HG02981 (cell line): ENCODE results near the gene RACK1.
"Not testable (repeated sequence)": the region's sequence is repeated elsewhere in the genome, so short reads cannot be mapped to it uniquely, and the experiment has no call there.

Source experiments
- ATAC-seq: cut with Tn5 transposase; IDR thresholded peaks from one replicate; pipeline ENCODE4 v1.9.1; 2021; ENCODE audit warnings: mild to moderate bottlenecking, moderate library complexity; ENCODE audit not compliant: unreplicated experiment

RACK1 gene

GRCh38 chr5:181243564-181244343 is at the start of gene RACK1:
RACK1 (minus strand) TSS chr5:181243906; CDS start chr5:181243800, 106 bp downstream.
- ATAC-seq: peak; percentile 65

GRCh38 chr5:181287331-181287730 is 43.6 kb upstream of the RACK1 start:
- ATAC-seq: peak; percentile 77

- not testable (repeated sequence) for ATAC-seq
Measured at GRCh38 chr5:181285962-181286705, 42.4 kb upstream of the RACK1 start.

GRCh38 chr5:181283841-181284755 is 40.4 kb upstream of the RACK1 start:
- not testable (repeated sequence) for ATAC-seq

- ATAC-seq: no peak
Measured at GRCh38 chr5:181283347-181283746, 39.6 kb upstream of the RACK1 start.

- no peak for ATAC-seq
Measured at GRCh38 chr5:181282874-181283273, 39.2 kb upstream of the RACK1 start.

GRCh38 chr5:181282415-181282814 is 38.7 kb upstream of the RACK1 start:
- not testable (repeated sequence) for ATAC-seq

GRCh38 chr5:181281984-181282316 is 38.2 kb upstream of the RACK1 start:
- no peak for ATAC-seq

- ATAC-seq: no peak
Measured at GRCh38 chr5:181281077-181281983, 37.6 kb upstream of the RACK1 start.

GRCh38 chr5:181280251-181280762 is 36.6 kb upstream of the RACK1 start:
- ATAC-seq: no peak

- ATAC-seq: not testable (repeated sequence)
Measured at GRCh38 chr5:181273433-181273744, 29.7 kb upstream of the RACK1 start.

GRCh38 chr5:181271081-181271480 is 27.4 kb upstream of the RACK1 start:
- no peak for ATAC-seq

GRCh38 chr5:181267907-181268306 is 24.2 kb upstream of the RACK1 start:
- not testable (repeated sequence) for ATAC-seq

- not testable (repeated sequence) for ATAC-seq
Measured at GRCh38 chr5:181267291-181267904, 23.7 kb upstream of the RACK1 start.

- ATAC-seq: no peak
Measured at GRCh38 chr5:181265092-181265671, 21.5 kb upstream of the RACK1 start.

GRCh38 chr5:181263633-181264032 is 19.9 kb upstream of the RACK1 start:
- no peak for ATAC-seq

GRCh38 chr5:181261320-181262049 is 17.8 kb upstream of the RACK1 start:
- ATAC-seq: peak; percentile 48

- ATAC-seq: peak; percentile 77
Measured at GRCh38 chr5:181260720-181261319, 17.1 kb upstream of the RACK1 start, which contains the start of gene TRIM52. TRIM52 (minus strand) TSS chr5:181261143; CDS start chr5:181260813, 330 bp downstream.
